ENCODE measurements around the gene SPAG16. TPM values are rescaled to one million over a fixed set of nuclear protein-coding genes. Genes with fewer than 3 reads are reported as not detected.

SPAG16 gene
- total RNA-seq, 1 experiment from 2014 or later, result 16.0 TPM

DNA sequence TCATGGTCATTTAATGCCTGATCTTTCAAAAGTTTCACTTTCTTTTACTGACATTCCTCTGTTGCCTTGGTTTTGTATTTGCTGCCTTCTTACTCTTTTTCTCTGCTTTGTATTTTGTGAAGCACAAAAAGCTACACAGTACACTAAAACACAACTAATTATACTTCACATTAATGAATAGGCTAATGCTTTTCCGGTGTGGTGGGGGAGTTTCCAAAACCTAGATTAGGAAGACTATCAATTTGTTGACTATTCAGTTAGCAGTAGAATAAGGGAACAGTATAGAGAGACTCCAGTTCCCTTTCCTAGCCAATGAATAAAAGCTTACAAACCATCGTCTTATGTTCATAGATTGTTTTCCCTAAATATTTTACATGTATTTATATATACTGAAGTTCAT, 468.3 kb downstream of the SPAG16 start:
- DNase-seq (ENCODE audit: low spot score), result no peak
- no peaks in the 10 kb centered on the region for H3K9me3 Mint-ChIP-seq
- H3K36me3 Mint-ChIP-seq, result no peaks in the 10 kb centered on the region
- no peak for TF ChIP-seq FOXP1 (CRISPR knock-in tag; IDR thresholded peaks at IDR 0.05; ENCODE audit: borderline replicate concordance)
- TF ChIP-seq CREB1 (CRISPR knock-in tag; IDR thresholded peaks at IDR 0.05), result no peak
- TF ChIP-seq, protein P1, sequence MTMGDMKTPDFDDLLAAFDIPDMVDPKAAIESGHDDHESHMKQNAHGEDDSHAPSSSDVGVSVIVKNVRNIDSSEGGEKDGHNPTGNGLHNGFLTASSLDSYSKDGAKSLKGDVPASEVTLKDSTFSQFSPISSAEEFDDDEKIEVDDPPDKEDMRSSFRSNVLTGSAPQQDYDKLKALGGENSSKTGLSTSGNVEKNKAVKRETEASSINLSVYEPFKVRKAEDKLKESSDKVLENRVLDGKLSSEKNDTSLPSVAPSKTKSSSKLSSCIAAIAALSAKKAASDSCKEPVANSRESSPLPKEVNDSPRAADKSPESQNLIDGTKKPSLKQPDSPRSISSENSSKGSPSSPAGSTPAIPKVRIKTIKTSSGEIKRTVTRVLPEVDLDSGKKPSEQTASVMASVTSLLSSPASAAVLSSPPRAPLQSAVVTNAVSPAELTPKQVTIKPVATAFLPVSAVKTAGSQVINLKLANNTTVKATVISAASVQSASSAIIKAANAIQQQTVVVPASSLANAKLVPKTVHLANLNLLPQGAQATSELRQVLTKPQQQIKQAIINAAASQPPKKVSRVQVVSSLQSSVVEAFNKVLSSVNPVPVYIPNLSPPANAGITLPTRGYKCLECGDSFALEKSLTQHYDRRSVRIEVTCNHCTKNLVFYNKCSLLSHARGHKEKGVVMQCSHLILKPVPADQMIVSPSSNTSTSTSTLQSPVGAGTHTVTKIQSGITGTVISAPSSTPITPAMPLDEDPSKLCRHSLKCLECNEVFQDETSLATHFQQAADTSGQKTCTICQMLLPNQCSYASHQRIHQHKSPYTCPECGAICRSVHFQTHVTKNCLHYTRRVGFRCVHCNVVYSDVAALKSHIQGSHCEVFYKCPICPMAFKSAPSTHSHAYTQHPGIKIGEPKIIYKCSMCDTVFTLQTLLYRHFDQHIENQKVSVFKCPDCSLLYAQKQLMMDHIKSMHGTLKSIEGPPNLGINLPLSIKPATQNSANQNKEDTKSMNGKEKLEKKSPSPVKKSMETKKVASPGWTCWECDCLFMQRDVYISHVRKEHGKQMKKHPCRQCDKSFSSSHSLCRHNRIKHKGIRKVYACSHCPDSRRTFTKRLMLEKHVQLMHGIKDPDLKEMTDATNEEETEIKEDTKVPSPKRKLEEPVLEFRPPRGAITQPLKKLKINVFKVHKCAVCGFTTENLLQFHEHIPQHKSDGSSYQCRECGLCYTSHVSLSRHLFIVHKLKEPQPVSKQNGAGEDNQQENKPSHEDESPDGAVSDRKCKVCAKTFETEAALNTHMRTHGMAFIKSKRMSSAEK (CRISPR knock-in tag; IDR thresholded peaks at IDR 0.05; ENCODE audit: borderline replicate concordance), result no peak
- TF ChIP-seq CBFB (CRISPR knock-in tag; IDR thresholded peaks at IDR 0.05; ENCODE audit: low read depth), result no peak
- TF ChIP-seq E2F4 (CRISPR knock-in tag; IDR thresholded peaks at IDR 0.05; ENCODE audit: borderline replicate concordance, low read depth), result no peak
- no peak for TF ChIP-seq GTF2I (CRISPR knock-in tag; conservative IDR thresholded peaks at IDR 0.05)
- TF ChIP-seq ZNF219 (CRISPR knock-in tag; IDR thresholded peaks at IDR 0.05; ENCODE audit: borderline replicate concordance), result no peak
- no peak for TF ChIP-seq FOXJ3 (CRISPR knock-in tag; IDR thresholded peaks at IDR 0.05; ENCODE audit: borderline replicate concordance)
- TF ChIP-seq CREM (CRISPR knock-in tag; IDR thresholded peaks at IDR 0.05), result no peak
- TF ChIP-seq JAZF1 (CRISPR knock-in tag; IDR thresholded peaks at IDR 0.05), result no peak
- no peak for TF ChIP-seq NR3C1 (CRISPR knock-in tag; conservative IDR thresholded peaks at IDR 0.05; ENCODE audit: low read depth)
- TF ChIP-seq, protein P2, sequence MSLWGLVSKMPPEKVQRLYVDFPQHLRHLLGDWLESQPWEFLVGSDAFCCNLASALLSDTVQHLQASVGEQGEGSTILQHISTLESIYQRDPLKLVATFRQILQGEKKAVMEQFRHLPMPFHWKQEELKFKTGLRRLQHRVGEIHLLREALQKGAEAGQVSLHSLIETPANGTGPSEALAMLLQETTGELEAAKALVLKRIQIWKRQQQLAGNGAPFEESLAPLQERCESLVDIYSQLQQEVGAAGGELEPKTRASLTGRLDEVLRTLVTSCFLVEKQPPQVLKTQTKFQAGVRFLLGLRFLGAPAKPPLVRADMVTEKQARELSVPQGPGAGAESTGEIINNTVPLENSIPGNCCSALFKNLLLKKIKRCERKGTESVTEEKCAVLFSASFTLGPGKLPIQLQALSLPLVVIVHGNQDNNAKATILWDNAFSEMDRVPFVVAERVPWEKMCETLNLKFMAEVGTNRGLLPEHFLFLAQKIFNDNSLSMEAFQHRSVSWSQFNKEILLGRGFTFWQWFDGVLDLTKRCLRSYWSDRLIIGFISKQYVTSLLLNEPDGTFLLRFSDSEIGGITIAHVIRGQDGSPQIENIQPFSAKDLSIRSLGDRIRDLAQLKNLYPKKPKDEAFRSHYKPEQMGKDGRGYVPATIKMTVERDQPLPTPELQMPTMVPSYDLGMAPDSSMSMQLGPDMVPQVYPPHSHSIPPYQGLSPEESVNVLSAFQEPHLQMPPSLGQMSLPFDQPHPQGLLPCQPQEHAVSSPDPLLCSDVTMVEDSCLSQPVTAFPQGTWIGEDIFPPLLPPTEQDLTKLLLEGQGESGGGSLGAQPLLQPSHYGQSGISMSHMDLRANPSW (CRISPR knock-in tag; conservative IDR thresholded peaks at IDR 0.05; ENCODE audit: low read depth), result no peak
- no peak for TF ChIP-seq GRHL2 (CRISPR knock-in tag; IDR thresholded peaks at IDR 0.05; ENCODE audit: insufficient replicate concordance, severe bottlenecking)
- TF ChIP-seq ZNF512 (CRISPR knock-in tag; IDR thresholded peaks at IDR 0.05; ENCODE audit: borderline replicate concordance), result no peak
- TF ChIP-seq EMX1 (CRISPR knock-in tag; IDR thresholded peaks at IDR 0.05), result no peak
- TF ChIP-seq ZBTB21 (CRISPR knock-in tag; IDR thresholded peaks at IDR 0.05; ENCODE audit: borderline replicate concordance), result no peak
- POLR2A ChIA-PET, result no interaction called here
- no peak overlapping the region for H3K4me3 Mint-ChIP-seq
- H3K4me1 Mint-ChIP-seq, result peaks cover 7% of the 10 kb centered on the region; the same call in 1 of the 2 replicates
- H3K27me3 Mint-ChIP-seq (ENCODE audit: low read depth), result no peaks in the 10 kb centered on the region
- ATAC-seq, result no peak
- CTCF ChIA-PET, result no interaction called here
- H3K27ac Mint-ChIP-seq, result no peak overlapping the region

- H3K36me3 Mint-ChIP-seq, result no peaks in the 10 kb centered on the region
- no peak for ATAC-seq
- ChIA-PET POLR2A (no interaction called here), CTCF (no interaction called here)
- no peak for DNase-seq (ENCODE audit: low spot score)
- no peaks in the 10 kb centered on the region; the same call in 1 of the 2 replicates for H3K9me3 Mint-ChIP-seq
- no peaks in the 10 kb centered on the region; the same call in 1 of the 2 replicates for H3K4me1 Mint-ChIP-seq
- H3K27ac Mint-ChIP-seq, result no peak overlapping the region
- H3K27me3 Mint-ChIP-seq (ENCODE audit: low read depth), result no peaks in the 10 kb centered on the region
- no peak overlapping the region for H3K4me3 Mint-ChIP-seq
- no peak for TF ChIP-seq JAZF1 (CRISPR knock-in tag; IDR thresholded peaks at IDR 0.05)
- TF ChIP-seq, protein P3, sequence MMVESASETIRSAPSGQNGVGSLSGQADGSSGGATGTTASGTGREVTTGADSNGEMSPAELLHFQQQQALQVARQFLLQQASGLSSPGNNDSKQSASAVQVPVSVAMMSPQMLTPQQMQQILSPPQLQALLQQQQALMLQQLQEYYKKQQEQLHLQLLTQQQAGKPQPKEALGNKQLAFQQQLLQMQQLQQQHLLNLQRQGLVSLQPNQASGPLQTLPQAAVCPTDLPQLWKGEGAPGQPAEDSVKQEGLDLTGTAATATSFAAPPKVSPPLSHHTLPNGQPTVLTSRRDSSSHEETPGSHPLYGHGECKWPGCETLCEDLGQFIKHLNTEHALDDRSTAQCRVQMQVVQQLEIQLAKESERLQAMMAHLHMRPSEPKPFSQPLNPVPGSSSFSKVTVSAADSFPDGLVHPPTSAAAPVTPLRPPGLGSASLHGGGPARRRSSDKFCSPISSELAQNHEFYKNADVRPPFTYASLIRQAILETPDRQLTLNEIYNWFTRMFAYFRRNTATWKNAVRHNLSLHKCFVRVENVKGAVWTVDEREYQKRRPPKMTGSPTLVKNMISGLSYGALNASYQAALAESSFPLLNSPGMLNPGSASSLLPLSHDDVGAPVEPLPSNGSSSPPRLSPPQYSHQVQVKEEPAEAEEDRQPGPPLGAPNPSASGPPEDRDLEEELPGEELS (CRISPR knock-in tag; IDR thresholded peaks at IDR 0.05), result no peak
- TF ChIP-seq ATF2 (CRISPR knock-in tag; IDR thresholded peaks at IDR 0.05; ENCODE audit: borderline replicate concordance, low read depth), result no peak
- TF ChIP-seq ESRRA (CRISPR knock-in tag; IDR thresholded peaks at IDR 0.05; ENCODE audit: borderline replicate concordance), result no peak
Observed at GRCh38 chr2:213757525-213757924, 473.3 kb downstream of the SPAG16 start.
